ENCODE data around the gene ZNFX1.

The ZNFX1 gene

GRCh38 chr20:49256261-49256660 is 21.6 kb downstream of the ZNFX1 start:
- H3K9ac ChIP-seq (ENCODE audit: low read depth, low read length), result no peak overlapping the region
- no peak overlapping the region for H3K27ac ChIP-seq (ENCODE audit: low read length)
- H3K4me2 ChIP-seq (ENCODE audit: insufficient read depth, low read length), result no peak overlapping the region
- 0 out of 2 replicates have a peak, but pooled peaks cover 2% of the 10 kb centered on the region for H3K79me2 ChIP-seq (ENCODE audit: insufficient read depth, low read length)
- no peaks in the 10 kb centered on the region for H3K27me3 ChIP-seq (ENCODE audit: insufficient read depth, low read length, poor library complexity)
- H3K36me3 ChIP-seq (ENCODE audit: insufficient read depth, low read length), result peaks cover 85% of the 10 kb centered on the region
- TF ChIP-seq EZH2 (IDR thresholded peaks at IDR 0.05; ENCODE audit: borderline replicate concordance, low read depth, low read length, severe bottlenecking) (no peak), CTCF (IDR thresholded peaks at IDR 0.05; ENCODE audit: borderline replicate concordance, extremely low read depth, low read length, poor library complexity, severe bottlenecking) (no peak)
- H4K20me1 ChIP-seq (ENCODE audit: insufficient read depth, low read length), result no peaks in the 10 kb centered on the region
- H2AFZ ChIP-seq (ENCODE audit: low read depth, low read length), result no peak overlapping the region
- DNase-seq (no peak), ATAC-seq (ENCODE audit: insufficient read depth, low read depth) (no peak)
- no peak overlapping the region for H3K4me3 ChIP-seq (ENCODE audit: low read depth in 1 of 2, low read length in 2 of 2)
- no peaks in the 10 kb centered on the region for H3K4me1 ChIP-seq (ENCODE audit: insufficient read depth, low read length)
- no peaks in the 10 kb centered on the region for H3K9me3 ChIP-seq (ENCODE audit: insufficient read depth, low read length, severe bottlenecking)

GRCh38 chr20:49252556-49253350 is 25.1 kb downstream of the ZNFX1 start:
- Histone ChIP-seq H3K4me1 (ENCODE audit: insufficient read depth, low read length) (no peaks in the 10 kb centered on the region), H4K20me1 (ENCODE audit: insufficient read depth, low read length) (no peaks in the 10 kb centered on the region), H3K27me3 (ENCODE audit: insufficient read depth, low read length, poor library complexity) (no peaks in the 10 kb centered on the region), H3K9me3 (ENCODE audit: insufficient read depth, low read length, severe bottlenecking) (no peaks in the 10 kb centered on the region), H3K36me3 (ENCODE audit: insufficient read depth, low read length) (peaks cover 85% of the 10 kb centered on the region), H3K9ac (ENCODE audit: low read depth, low read length) (no peak overlapping the region), H3K4me2 (ENCODE audit: insufficient read depth, low read length) (no peak overlapping the region), H3K4me3 (ENCODE audit: low read depth in 1 of 2, low read length in 2 of 2) (no peak overlapping the region), H3K27ac (ENCODE audit: low read length) (no peak overlapping the region), H2AFZ (ENCODE audit: low read depth, low read length) (no peak overlapping the region), H3K79me2 (ENCODE audit: insufficient read depth, low read length) (no peaks in the 10 kb centered on the region)
- TF ChIP-seq EZH2 (IDR thresholded peaks at IDR 0.05; ENCODE audit: borderline replicate concordance, low read depth, low read length, severe bottlenecking) (no peak), CTCF (IDR thresholded peaks at IDR 0.05; ENCODE audit: borderline replicate concordance, extremely low read depth, low read length, poor library complexity, severe bottlenecking) (no peak)
- ATAC-seq (ENCODE audit: insufficient read depth, low read depth), result no peak
- no peak for DNase-seq

- ATAC-seq (ENCODE audit: insufficient read depth, low read depth) (no peak), DNase-seq (no peak)
- H3K9ac ChIP-seq (ENCODE audit: low read depth, low read length), result no peak overlapping the region
- H3K4me2 ChIP-seq (ENCODE audit: insufficient read depth, low read length), result no peak overlapping the region
- H3K36me3 ChIP-seq (ENCODE audit: insufficient read depth, low read length), result peaks cover 86% of the 10 kb centered on the region
- H3K27ac ChIP-seq (ENCODE audit: low read length), result no peak overlapping the region
- H2AFZ ChIP-seq (ENCODE audit: low read depth, low read length), result no peak overlapping the region
- TF ChIP-seq CTCF (IDR thresholded peaks at IDR 0.05; ENCODE audit: borderline replicate concordance, extremely low read depth, low read length, poor library complexity, severe bottlenecking) (no peak), EZH2 (IDR thresholded peaks at IDR 0.05; ENCODE audit: borderline replicate concordance, low read depth, low read length, severe bottlenecking) (no peak)
- peaks cover 10% of the 10 kb centered on the region for H4K20me1 ChIP-seq (ENCODE audit: insufficient read depth, low read length)
- no peak overlapping the region for H3K4me3 ChIP-seq (ENCODE audit: low read depth in 1 of 2, low read length in 2 of 2)
- H3K27me3 ChIP-seq (ENCODE audit: insufficient read depth, low read length, poor library complexity), result no peaks in the 10 kb centered on the region
- no peaks in the 10 kb centered on the region for H3K4me1 ChIP-seq (ENCODE audit: insufficient read depth, low read length)
- no peaks in the 10 kb centered on the region for H3K9me3 ChIP-seq (ENCODE audit: insufficient read depth, low read length, severe bottlenecking)
- no peaks in the 10 kb centered on the region for H3K79me2 ChIP-seq (ENCODE audit: insufficient read depth, low read length)
These were observed 28.8 kb downstream of the ZNFX1 start for GRCh38 chr20:49248879-49249665.
